GM12891 (cell line): Measurements from ENCODE around the gene PIP5K1B.

Experiments used
- DNase-seq: peaks from one replicate; pipeline ENCODE4 v3.0.0; 2011; ENCODE audit warnings: low spot score; ENCODE audit not compliant: insufficient read length
- FAIRE-seq: peaks from 2 replicates; lab custom pipeline; 2011; peaks lifted over from hg19 to GRCh38; lab: Jason Lieb, UNC
- PAX5 ChIP-seq: IDR thresholded peaks from 2 replicates; pipeline ENCODE4 v1.6.1; 2011; ENCODE audit warnings: low read length, moderate library complexity, mild to moderate bottlenecking; ENCODE audit not compliant: insufficient read depth, severe bottlenecking
- POLR2A ChIP-seq: IDR thresholded peaks from 2 replicates; pipeline ENCODE4 v1.6.1; 2011; ENCODE audit warnings: low read depth, low read length, control low read depth
- POLR2AphosphoS5 ChIP-seq: IDR thresholded peaks from 2 replicates; pipeline ENCODE4 v1.6.1; 2011; ENCODE audit warnings: low read depth, low read length, control low read depth
- POU2F2 ChIP-seq: IDR thresholded peaks from 2 replicates; pipeline ENCODE4 v1.6.1; 2011; ENCODE audit warnings: low read depth, mild to moderate bottlenecking, control low read depth, low read length, moderate library complexity
- SPI1 ChIP-seq: IDR thresholded peaks from 2 replicates; pipeline ENCODE4 v1.6.1; 2011; ENCODE audit warnings: low read depth, low read length, control low read depth
- TAF1 ChIP-seq: IDR thresholded peaks from 2 replicates; pipeline ENCODE4 v1.6.1; 2011; ENCODE audit warnings: low read depth, low read length, control low read depth

Gene PIP5K1B

GRCh38 chr9:68932458-68932857 lies 227.4 kb downstream of the PIP5K1B start:
- FAIRE-seq (peak; percentile 28), DNase-seq (no peak)
- no peak for TF ChIP-seq POLR2AphosphoS5

- DNase-seq: no peak
- TF ChIP-seq POLR2A (no peak), SPI1 (peak; percentile 86), PAX5 (peak; percentile 90), TAF1 (no peak), POLR2AphosphoS5 (no peak), POU2F2 (0 out of 2 replicates have a peak, but pooled peaks have one; percentile 33)
- FAIRE-seq: peak; percentile 80
Measured at GRCh38 chr9:68933434-68934328, 228.6 kb downstream of the PIP5K1B start.

GRCh38 chr9:68934329-68934644 lies 229.2 kb downstream of the PIP5K1B start:
- DNase-seq (no peak), FAIRE-seq (no peak)
- TF ChIP-seq POU2F2 (no peak), POLR2A (no peak), PAX5 (no peak), TAF1 (no peak), POLR2AphosphoS5 (no peak), SPI1 (no peak)

GRCh38 chr9:68940573-68940972 lies 235.5 kb downstream of the PIP5K1B start:
- FAIRE-seq (peak; percentile 60), DNase-seq (no peak)
- no peak for TF ChIP-seq TAF1
- no peak for TF ChIP-seq POLR2A
- TF ChIP-seq PAX5: no peak
- no peak for TF ChIP-seq SPI1
- no peak for TF ChIP-seq POLR2AphosphoS5
- no peak for TF ChIP-seq POU2F2

GRCh38 chr9:68941780-68942459 lies 236.9 kb downstream of the PIP5K1B start:
- DNase-seq (no peak), FAIRE-seq (peak; percentile 55)
- TF ChIP-seq PAX5: no peak
- no peak for TF ChIP-seq POU2F2
- TF ChIP-seq SPI1: no peak
- no peak for TF ChIP-seq TAF1
- TF ChIP-seq POLR2AphosphoS5: no peak
- no peak for TF ChIP-seq POLR2A

GRCh38 chr9:68942790-68943189 lies 237.8 kb downstream of the PIP5K1B start:
- DNase-seq (no peak), FAIRE-seq (peak; percentile 63)
- no peak for TF ChIP-seq POU2F2
- TF ChIP-seq SPI1: no peak
- TF ChIP-seq TAF1: no peak
- TF ChIP-seq PAX5: no peak
- no peak for TF ChIP-seq POLR2AphosphoS5
- no peak for TF ChIP-seq POLR2A

GRCh38 chr9:68947015-68947414 lies 242.0 kb downstream of the PIP5K1B start:
- no peak for TF ChIP-seq POLR2A
- no peak for TF ChIP-seq TAF1
- no peak for TF ChIP-seq POLR2AphosphoS5
- FAIRE-seq: no peak
- no peak for DNase-seq

GRCh38 chr9:68947842-68948569 lies 243.0 kb downstream of the PIP5K1B start:
- TF ChIP-seq PAX5 (no peak), SPI1 (peak; percentile 61), POLR2A (no peak)
- no peak for DNase-seq
- peak; percentile 60 for FAIRE-seq

- FAIRE-seq (no peak), DNase-seq (no peak)
- TF ChIP-seq POLR2AphosphoS5 (no peak), POU2F2 (no peak), PAX5 (no peak), TAF1 (no peak), POLR2A (no peak), SPI1 (no peak)
Measured at GRCh38 chr9:68949271-68950000, 244.4 kb downstream of the PIP5K1B start.
